Thyroid gland (tissue), 4 donors: Measurements from ENCODE around the gene FOXD1. TPM values are rescaled to one million over a fixed set of nuclear protein-coding genes. Genes with fewer than 3 reads are reported as not detected.

ENCODE experiments used
- DNase-seq, 2 donors: peaks; one replicate each; pipeline ENCODE4 v3.0.0-alpha.2; 2019
- H3K27ac ChIP-seq, 3 donors: fragments of 200-600 bp; sonication (generic); 1 replicate in 2 of 3; 2 replicates in 1 of 3; pipeline ENCODE4 v1.5.1; 2016 to 2019; ENCODE audit warnings: mild to moderate bottlenecking in 1 of 3, moderate library complexity in 1 of 3
- H3K27me3 ChIP-seq: fragments of 200-600 bp; sonication (generic); one replicate; pipeline ENCODE4 v1.5.1; 2019
- H3K36me3 ChIP-seq, 2 donors: fragments of 200-600 bp; sonication (generic); one replicate each; pipeline ENCODE4 v1.5.1; 2016 to 2019
- H3K4me1 ChIP-seq, 2 donors: fragments of 200-600 bp; sonication (generic); one replicate each; pipeline ENCODE4 v1.5.1; 2017 to 2019
- H3K4me3 ChIP-seq, 3 donors: fragments of 200-600 bp; sonication (generic); replicated peaks in 1 of 3; 1 replicate in 2 of 3; 2 replicates in 1 of 3; pipeline ENCODE4 v1.5.1; 2016; ENCODE audit warnings: mild to moderate bottlenecking in 1 of 3
- H3K9me3 ChIP-seq: fragments of 200-600 bp; sonication (generic); one replicate; pipeline ENCODE4 v1.5.1; 2017
- POLR2A ChIP-seq, 2 donors: fragments of 450-650 bp; IDR thresholded peaks; one replicate each; pipeline ENCODE4 v1.6.1; 2017; ENCODE audit warnings: antibody characterized with exemption in 2 of 2, mild to moderate bottlenecking in 2 of 2, moderate library complexity in 1 of 2
- WGBS, 2 donors: methylation state at CpG; one replicate each; pipeline ENCODE4 v1.1.5; 2017; 5-methylcytosine and 5-hydroxymethylcytosine counted together
- intact Hi-C: fragments of 100-400 bp; cut with DNase I; formaldehyde crosslinking; loops from one replicate; pipeline ENCODE4 v1.15.1; 2023
- total RNA-seq, 4 donors: library from RNA; depleted of rRNA; stranded (reverse); fragments of >200 nt; gene quantifications; one replicate each; pipeline ENCODE4 v1.2.3, GENCODE V29; 2016
- TF ChIP-seq, protein P1 (sequence below), 6 experiments: fragments of 200-600 bp in 3 of 6; fragments of 450-650 bp in 3 of 6; sonication (generic) in 3 of 6; IDR thresholded peaks; one replicate each; pipeline ENCODE4 v1.5.1; 2016 to 2019; ENCODE audit warnings: antibody characterized with exemption in 6 of 6, mild to moderate bottlenecking in 2 of 6, inconsistent platforms in 1 of 6, moderate library complexity in 1 of 6

FOXD1 gene
- total RNA-seq, 4 donors from 2014 or later = 0.38 to 1.6 (median 1.2) TPM; not detected in 1

GRCh38 chr5:73435759-73436534, 12.6 kb downstream of the FOXD1 start:
- Histone ChIP-seq H3K9me3 (no peaks in the 10 kb centered on the region), H3K4me3 (no peak overlapping the region), H3K36me3 (no peaks in the 10 kb centered on the region), H3K4me1 (peaks cover 0 to 14% of the 10 kb centered on the region in 2 donors), H3K27ac (no peak overlapping the region), H3K27me3 (peaks cover 63% of the 10 kb centered on the region)
- 20 to 29% methylated on average over 34 to 35 of the region's 35 CpGs for WGBS, 2 donors
- intact Hi-C loops = no loop called here
- DNase-seq = no peak
- TF ChIP-seq, protein P1, sequence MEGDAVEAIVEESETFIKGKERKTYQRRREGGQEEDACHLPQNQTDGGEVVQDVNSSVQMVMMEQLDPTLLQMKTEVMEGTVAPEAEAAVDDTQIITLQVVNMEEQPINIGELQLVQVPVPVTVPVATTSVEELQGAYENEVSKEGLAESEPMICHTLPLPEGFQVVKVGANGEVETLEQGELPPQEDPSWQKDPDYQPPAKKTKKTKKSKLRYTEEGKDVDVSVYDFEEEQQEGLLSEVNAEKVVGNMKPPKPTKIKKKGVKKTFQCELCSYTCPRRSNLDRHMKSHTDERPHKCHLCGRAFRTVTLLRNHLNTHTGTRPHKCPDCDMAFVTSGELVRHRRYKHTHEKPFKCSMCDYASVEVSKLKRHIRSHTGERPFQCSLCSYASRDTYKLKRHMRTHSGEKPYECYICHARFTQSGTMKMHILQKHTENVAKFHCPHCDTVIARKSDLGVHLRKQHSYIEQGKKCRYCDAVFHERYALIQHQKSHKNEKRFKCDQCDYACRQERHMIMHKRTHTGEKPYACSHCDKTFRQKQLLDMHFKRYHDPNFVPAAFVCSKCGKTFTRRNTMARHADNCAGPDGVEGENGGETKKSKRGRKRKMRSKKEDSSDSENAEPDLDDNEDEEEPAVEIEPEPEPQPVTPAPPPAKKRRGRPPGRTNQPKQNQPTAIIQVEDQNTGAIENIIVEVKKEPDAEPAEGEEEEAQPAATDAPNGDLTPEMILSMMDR (IDR thresholded peaks at IDR 0.05) = no peak
- TF ChIP-seq POLR2A (IDR thresholded peaks at IDR 0.05) = no peak

DNA sequence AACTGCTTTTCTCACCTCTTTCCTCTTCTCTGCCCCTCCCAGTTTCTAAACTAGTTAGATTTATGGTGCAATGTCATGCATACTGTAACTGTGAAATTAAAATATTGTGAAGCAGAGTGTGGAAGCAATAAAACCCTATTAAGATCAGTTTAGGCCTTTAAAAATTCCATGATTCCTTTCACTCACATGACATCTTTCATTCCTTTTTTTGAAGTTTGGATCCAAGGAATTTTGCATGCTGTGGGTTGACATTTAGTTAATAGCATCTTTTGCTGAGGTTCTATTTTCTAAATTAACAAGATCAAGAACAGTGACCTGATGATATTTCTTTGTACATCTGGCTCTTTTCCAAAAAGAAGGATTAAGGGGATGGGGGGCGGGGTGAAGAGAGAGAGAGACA, 13.7 kb downstream of the FOXD1 start:
- Histone ChIP-seq H3K27ac (no peak overlapping the region), H3K9me3 (no peaks in the 10 kb centered on the region), H3K4me1 (peaks cover 0 to 14% of the 10 kb centered on the region in 2 donors), H3K4me3 (no peak overlapping the region), H3K27me3 (peaks cover 62% of the 10 kb centered on the region), H3K36me3 (no peaks in the 10 kb centered on the region)
- no peak for DNase-seq
- TF ChIP-seq, protein P1 (IDR thresholded peaks at IDR 0.05) = no peak
- WGBS, 2 donors = 44 to 57% methylated on average over 1 of the region's 1 CpG
- intact Hi-C loops = no loop called here

GRCh38 chr5:73434461-73434860, 14.1 kb downstream of the FOXD1 start:
- no peak for TF ChIP-seq POLR2A (IDR thresholded peaks at IDR 0.05)
- TF ChIP-seq, protein P1 (IDR thresholded peaks at IDR 0.05) = no peak
- Histone ChIP-seq H3K4me3 (no peak overlapping the region), H3K9me3 (no peaks in the 10 kb centered on the region), H3K27me3 (peaks cover 59% of the 10 kb centered on the region), H3K27ac (no peak overlapping the region), H3K4me1 (peaks cover 0 to 14% of the 10 kb centered on the region in 2 donors), H3K36me3 (no peaks in the 10 kb centered on the region)
- WGBS, 2 donors = 38 to 45% methylated on average over 1 of the region's 1 CpG
- no peak for DNase-seq
- intact Hi-C loops = no loop called here

GRCh38 chr5:73433982-73434342, 14.6 kb downstream of the FOXD1 start:
- no peak for DNase-seq
- intact Hi-C loops = no loop called here
- H3K27me3 ChIP-seq = peaks cover 54% of the 10 kb centered on the region

More at GRCh38 chr5:73433982-73434342, 14.6 kb downstream of the FOXD1 start:
- TF ChIP-seq, protein P1 (IDR thresholded peaks at IDR 0.05) = no peak
- TF ChIP-seq POLR2A (IDR thresholded peaks at IDR 0.05) = no peak
- peaks cover 0 to 14% of the 10 kb centered on the region in 2 donors for H3K4me1 ChIP-seq
- H3K36me3 ChIP-seq = no peaks in the 10 kb centered on the region
- no peak overlapping the region for H3K4me3 ChIP-seq
- H3K9me3 ChIP-seq = no peaks in the 10 kb centered on the region
- 23 to 38% methylated on average over 1 of the region's 1 CpG for WGBS, 2 donors
- H3K27ac ChIP-seq = no peak overlapping the region
